GM11168 (cell line): ENCODE measurements around the gene CPED1.

Experiments
- in situ Hi-C: fragments of 300-500 bp; cut with MboI; formaldehyde crosslinking; loops from one replicate; pipeline ENCODE4 v1.12.0; 2022; ENCODE audit warnings: low sequenced_read_pairs; ENCODE audit not compliant: unreplicated experiment

The CPED1 gene

DNA sequence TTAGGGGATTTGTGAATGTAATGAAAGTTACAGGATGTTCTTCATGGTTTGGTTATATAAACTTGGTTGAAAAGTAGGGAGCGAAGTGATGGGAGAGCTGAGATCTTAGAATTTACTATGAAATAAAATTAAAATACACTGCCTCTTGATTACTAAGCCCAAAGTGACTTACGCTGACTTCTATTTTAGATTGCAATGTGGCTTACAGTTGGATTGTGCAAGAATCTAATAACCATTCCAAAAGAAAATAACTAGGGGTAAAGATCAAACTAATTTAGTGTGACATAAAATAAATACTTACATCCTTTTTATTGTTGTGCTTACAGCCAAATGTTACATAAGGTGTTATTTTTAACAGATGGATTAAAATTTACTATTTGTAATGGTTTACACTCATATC, 355.6 kb downstream of the CPED1 start:
- in situ Hi-C loops, result no loop called here

DNA sequence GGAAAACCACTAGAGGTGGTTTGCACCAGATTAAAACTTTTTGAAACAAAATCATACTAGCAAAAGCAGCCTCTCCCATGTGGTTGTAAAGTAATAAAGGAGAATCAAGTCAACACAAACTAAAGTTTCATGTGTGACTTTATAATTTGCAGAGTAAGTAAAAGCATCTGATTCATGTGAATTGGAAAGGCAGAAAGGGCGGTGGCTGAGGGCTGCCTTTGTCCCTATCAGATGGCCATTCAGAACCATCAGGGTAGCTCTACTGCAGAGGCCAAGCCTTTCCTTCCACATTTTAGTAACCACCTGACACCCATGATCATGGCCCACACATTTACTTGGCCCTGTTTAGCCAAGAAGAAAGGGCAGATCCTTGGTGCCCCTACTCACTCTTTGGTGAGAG, 356.0 kb downstream of the CPED1 start:
- in situ Hi-C loops, result no loop called here
